Activated naive CD8-positive, alpha-beta T cell treated with anti-CD3 and anti-CD28 coated beads, Interleukin-2, amount 50 U/mL, for 24 hours (primary cell): ENCODE measurements around the gene GABRP.
"Not testable (repeated sequence)": the region's sequence is repeated elsewhere in the genome, so short reads cannot be mapped to it uniquely, and the experiment has no call there.

Experiments
- ATAC-seq: fragments of 150-1000 bp; cut with Tn5 transposase; one replicate; pipeline ENCODE4 v1.10.0; 2021
- DNase-seq: peaks from one replicate; pipeline ENCODE4 v3.0.0; 2021
- H3K27ac Mint-ChIP-seq: one replicate; pipeline ENCODE4 v1.8.0; 2021; ENCODE audit warnings: mild to moderate bottlenecking, mixed read lengths
- H3K27me3 Mint-ChIP-seq: one replicate; pipeline ENCODE4 v1.8.0; 2021; ENCODE audit warnings: mixed read lengths
- H3K36me3 Mint-ChIP-seq: one replicate; pipeline ENCODE4 v1.8.0; 2021; ENCODE audit warnings: low read depth, mixed read lengths
- H3K4me1 Mint-ChIP-seq: one replicate; pipeline ENCODE4 v1.8.0; 2021; ENCODE audit warnings: mixed read lengths
- H3K4me3 Mint-ChIP-seq: one replicate; pipeline ENCODE4 v1.8.0; 2021; ENCODE audit warnings: mild to moderate bottlenecking, moderate library complexity, mixed read lengths
- H3K9me3 Mint-ChIP-seq: one replicate; pipeline ENCODE4 v1.8.0; 2021; ENCODE audit warnings: mixed read lengths

The GABRP gene

DNA sequence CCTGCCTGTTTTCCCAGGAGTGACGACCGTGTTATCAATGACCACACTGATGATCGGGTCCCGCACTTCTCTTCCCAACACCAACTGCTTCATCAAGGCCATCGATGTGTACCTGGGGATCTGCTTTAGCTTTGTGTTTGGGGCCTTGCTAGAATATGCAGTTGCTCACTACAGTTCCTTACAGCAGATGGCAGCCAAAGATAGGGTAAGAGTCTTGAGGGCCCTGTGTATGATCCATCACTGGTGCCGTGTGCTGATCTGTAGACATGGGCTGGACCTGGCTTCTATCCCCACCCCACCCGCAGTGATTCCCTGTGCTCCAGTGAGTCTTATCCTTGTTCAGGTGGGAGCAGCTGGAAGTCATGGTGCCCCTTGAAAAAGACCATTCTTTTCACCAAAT is 26.0 kb downstream of the GABRP start:
- no peaks in the 10 kb centered on the region for H3K36me3 Mint-ChIP-seq
- H3K4me1 Mint-ChIP-seq, result no peaks in the 10 kb centered on the region
- H3K9me3 Mint-ChIP-seq, result no peaks in the 10 kb centered on the region
- peaks cover 3% of the 10 kb centered on the region for H3K27me3 Mint-ChIP-seq
- no peak overlapping the region for H3K27ac Mint-ChIP-seq
- no peak overlapping the region for H3K4me3 Mint-ChIP-seq
- ATAC-seq, result no peak
- no peak for DNase-seq

DNA sequence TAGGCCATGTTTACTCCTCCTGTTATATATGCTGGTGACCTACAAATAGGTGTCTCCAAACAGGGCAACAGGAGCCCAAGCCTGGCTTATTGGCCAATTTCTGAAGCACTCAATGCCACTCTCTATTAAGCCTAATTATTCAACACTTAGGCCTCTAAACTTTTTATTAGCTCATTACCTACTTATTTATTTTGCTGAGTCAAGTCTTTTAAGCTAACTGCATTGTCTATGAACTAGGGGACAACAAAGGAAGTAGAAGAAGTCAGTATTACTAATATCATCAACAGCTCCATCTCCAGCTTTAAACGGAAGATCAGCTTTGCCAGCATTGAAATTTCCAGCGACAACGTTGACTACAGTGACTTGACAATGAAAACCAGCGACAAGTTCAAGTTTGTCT is 28.2 kb downstream of the GABRP start:
- no peaks in the 10 kb centered on the region for H3K4me1 Mint-ChIP-seq
- H3K36me3 Mint-ChIP-seq, result no peaks in the 10 kb centered on the region
- no peak overlapping the region for H3K27ac Mint-ChIP-seq
- no peaks in the 10 kb centered on the region for H3K9me3 Mint-ChIP-seq
- DNase-seq (no peak), ATAC-seq (no peak)
- no peak overlapping the region for H3K4me3 Mint-ChIP-seq
- peaks cover 3% of the 10 kb centered on the region for H3K27me3 Mint-ChIP-seq

- no peaks in the 10 kb centered on the region for H3K9me3 Mint-ChIP-seq
- no peaks in the 10 kb centered on the region for H3K36me3 Mint-ChIP-seq
- ATAC-seq (no peak), DNase-seq (no peak)
- no peak overlapping the region for H3K27ac Mint-ChIP-seq
- H3K4me3 Mint-ChIP-seq, result no peak overlapping the region
- H3K27me3 Mint-ChIP-seq, result peaks cover 3% of the 10 kb centered on the region
- H3K4me1 Mint-ChIP-seq, result no peaks in the 10 kb centered on the region
Observed at GRCh38 chr5:170813231-170813630, 29.7 kb downstream of the GABRP start.

DNA sequence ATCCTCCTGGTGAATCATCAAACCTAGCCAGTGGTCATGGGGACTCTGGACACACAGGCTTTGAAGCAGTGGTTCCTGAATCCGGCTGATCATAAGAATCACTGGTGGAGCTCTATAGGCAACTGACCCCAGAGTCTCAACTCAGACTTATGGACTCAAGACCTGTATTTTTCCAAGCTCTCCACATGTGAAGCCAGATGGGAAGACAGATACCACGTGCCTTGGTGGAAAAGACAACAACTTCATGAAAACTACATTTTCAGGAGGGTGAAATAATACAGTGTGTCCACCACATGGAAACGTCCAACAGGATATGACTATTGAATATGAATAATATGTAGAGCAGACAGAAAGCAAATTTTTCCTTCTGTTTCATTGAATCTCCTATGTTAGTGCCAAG is 33.7 kb downstream of the GABRP start:
- H3K4me3 Mint-ChIP-seq, result no peak overlapping the region
- H3K36me3 Mint-ChIP-seq, result no peaks in the 10 kb centered on the region
- no peaks in the 10 kb centered on the region for H3K4me1 Mint-ChIP-seq
- no peak overlapping the region for H3K27ac Mint-ChIP-seq
- no peaks in the 10 kb centered on the region for H3K9me3 Mint-ChIP-seq
- no peaks in the 10 kb centered on the region for H3K27me3 Mint-ChIP-seq
- no peak for DNase-seq
- no peak for ATAC-seq

DNA sequence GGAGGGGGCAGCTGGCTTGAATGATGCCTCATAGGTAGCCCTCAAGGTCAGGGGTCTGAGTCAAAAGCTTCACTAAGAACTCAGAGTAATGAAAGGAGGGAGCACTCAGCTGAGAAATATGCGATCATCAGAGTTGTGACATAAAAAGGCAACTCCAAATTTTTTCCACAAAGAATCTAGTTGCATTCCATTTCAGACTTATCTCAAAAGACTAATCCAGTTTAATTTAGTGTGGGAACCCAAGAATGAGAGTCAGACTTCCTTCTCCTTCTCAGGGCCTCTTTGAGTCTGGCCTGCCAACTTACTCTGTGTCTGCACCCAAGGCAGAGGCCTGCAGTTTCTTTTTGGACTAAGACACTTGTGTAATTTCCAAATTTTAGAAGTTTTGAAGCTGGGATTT is 34.7 kb downstream of the GABRP start:
- no peak for DNase-seq
- no peak overlapping the region for H3K27ac Mint-ChIP-seq
- no peaks in the 10 kb centered on the region for H3K27me3 Mint-ChIP-seq
- H3K4me3 Mint-ChIP-seq, result no peak overlapping the region
- no peak for ATAC-seq
- H3K9me3 Mint-ChIP-seq, result no peaks in the 10 kb centered on the region
- H3K4me1 Mint-ChIP-seq, result no peaks in the 10 kb centered on the region
- no peaks in the 10 kb centered on the region for H3K36me3 Mint-ChIP-seq

GRCh38 chr5:170819824-170820223 is 36.3 kb downstream of the GABRP start:
- no peak overlapping the region for H3K27ac Mint-ChIP-seq
- H3K27me3 Mint-ChIP-seq, result no peaks in the 10 kb centered on the region
- no peak for ATAC-seq
- no peaks in the 10 kb centered on the region for H3K9me3 Mint-ChIP-seq
- H3K4me1 Mint-ChIP-seq, result no peaks in the 10 kb centered on the region
- no peak for DNase-seq
- H3K36me3 Mint-ChIP-seq, result no peaks in the 10 kb centered on the region
- no peak overlapping the region for H3K4me3 Mint-ChIP-seq

DNA sequence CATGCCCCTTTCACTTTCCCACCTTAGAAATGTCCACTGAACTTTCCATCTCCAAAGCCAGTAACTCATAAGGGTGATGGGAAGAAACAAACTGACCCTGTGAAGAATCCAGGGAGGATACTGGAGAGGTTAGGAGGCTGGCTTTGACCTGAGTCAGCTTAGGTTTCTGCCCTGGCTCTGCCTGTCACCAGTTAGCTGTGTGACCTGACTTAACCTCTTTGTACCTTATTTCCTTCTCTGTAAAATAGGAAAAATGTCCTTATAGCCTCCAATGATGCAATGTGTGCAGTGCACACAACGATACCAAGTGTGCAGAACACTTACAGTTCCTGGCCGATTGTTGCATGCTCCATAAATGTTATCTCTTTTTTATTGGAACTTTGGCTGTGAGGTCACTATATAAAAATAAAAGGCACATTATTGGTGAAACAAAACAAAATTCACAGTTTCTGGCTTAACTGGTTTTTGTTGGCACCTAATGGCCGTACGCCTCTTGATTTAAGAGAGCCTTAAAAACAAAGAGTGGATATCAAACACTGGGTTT is 37.8 kb downstream of the GABRP start:
- Mint-ChIP-seq H3K4me3 (no peak overlapping the region), H3K4me1 (no peaks in the 10 kb centered on the region), H3K9me3 (no peaks in the 10 kb centered on the region), H3K27ac (no peak overlapping the region), H3K36me3 (no peaks in the 10 kb centered on the region), H3K27me3 (no peaks in the 10 kb centered on the region)
- ATAC-seq (no peak), DNase-seq (no peak)

- Mint-ChIP-seq H3K4me3 (no peak overlapping the region), H3K4me1 (no peaks in the 10 kb centered on the region), H3K27me3 (peaks cover 2% of the 10 kb centered on the region), H3K27ac (no peak overlapping the region), H3K9me3 (no peaks in the 10 kb centered on the region), H3K36me3 (no peaks in the 10 kb centered on the region)
- no peak for DNase-seq
- no peak for ATAC-seq
Observed at GRCh38 chr5:170826117-170826516, 42.6 kb downstream of the GABRP start.

GRCh38 chr5:170832241-170832640 is 48.7 kb downstream of the GABRP start:
- H3K9me3 Mint-ChIP-seq, result peaks cover 14% of the 10 kb centered on the region
- no peaks in the 10 kb centered on the region for H3K36me3 Mint-ChIP-seq
- peaks cover 2% of the 10 kb centered on the region for H3K27me3 Mint-ChIP-seq
- H3K27ac Mint-ChIP-seq, result no peak overlapping the region
- no peak overlapping the region for H3K4me3 Mint-ChIP-seq
- DNase-seq (no peak), ATAC-seq (no peak)
- no peaks in the 10 kb centered on the region for H3K4me1 Mint-ChIP-seq

- ATAC-seq, H3K4me3 Mint-ChIP-seq, H3K27me3 Mint-ChIP-seq, DNase-seq, H3K36me3 Mint-ChIP-seq, H3K4me1 Mint-ChIP-seq, H3K27ac Mint-ChIP-seq: not testable (repeated sequence)
- peaks cover 14% of the 10 kb centered on the region for H3K9me3 Mint-ChIP-seq
Observed at GRCh38 chr5:170833981-170834380, 50.5 kb downstream of the GABRP start.

- H3K36me3 Mint-ChIP-seq, result no peaks in the 10 kb centered on the region
- no peak overlapping the region for H3K4me3 Mint-ChIP-seq
- DNase-seq (no peak), ATAC-seq (no peak)
- H3K4me1 Mint-ChIP-seq, result no peaks in the 10 kb centered on the region
- H3K27me3 Mint-ChIP-seq, result no peaks in the 10 kb centered on the region
- no peak overlapping the region for H3K27ac Mint-ChIP-seq
- peaks cover 14% of the 10 kb centered on the region for H3K9me3 Mint-ChIP-seq
Observed at GRCh38 chr5:170836226-170836625, 52.7 kb downstream of the GABRP start.

- Mint-ChIP-seq H3K36me3 (no peaks in the 10 kb centered on the region), H3K27ac (no peak overlapping the region), H3K9me3 (no peaks in the 10 kb centered on the region), H3K4me1 (no peaks in the 10 kb centered on the region), H3K4me3 (no peak overlapping the region), H3K27me3 (peaks cover 2% of the 10 kb centered on the region)
- DNase-seq (no peak), ATAC-seq (no peak)
Observed at GRCh38 chr5:170843870-170844269, 60.3 kb downstream of the GABRP start.

GRCh38 chr5:170844651-170845050 is 61.1 kb downstream of the GABRP start:
- Mint-ChIP-seq H3K4me1 (no peaks in the 10 kb centered on the region), H3K4me3 (no peak overlapping the region), H3K27ac (no peak overlapping the region), H3K36me3 (no peaks in the 10 kb centered on the region), H3K9me3 (no peaks in the 10 kb centered on the region), H3K27me3 (peaks cover 2% of the 10 kb centered on the region)
- DNase-seq (no peak), ATAC-seq (no peak)

DNA sequence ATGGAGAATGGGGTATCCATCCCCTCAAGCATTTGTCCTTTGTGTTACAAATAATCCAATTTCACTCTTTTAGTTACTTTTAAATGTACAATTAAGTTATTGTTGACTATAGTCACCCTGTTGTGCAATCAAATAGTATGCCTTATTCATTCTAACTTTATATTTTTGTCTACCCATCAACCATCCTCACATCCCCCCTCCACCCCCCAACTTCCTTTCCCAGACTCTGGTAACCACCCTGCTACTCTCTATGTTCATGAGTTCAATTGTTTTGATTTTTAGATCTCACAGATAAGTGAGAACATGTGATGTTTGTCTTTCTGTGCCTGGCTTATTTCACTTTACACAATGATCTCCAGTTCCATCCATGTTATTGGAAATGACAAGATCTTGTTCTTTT is 62.9 kb downstream of the GABRP start:
- no peak for ATAC-seq
- Mint-ChIP-seq H3K27me3 (peaks cover 2% of the 10 kb centered on the region), H3K36me3 (no peaks in the 10 kb centered on the region), H3K4me3 (no peak overlapping the region), H3K4me1 (no peaks in the 10 kb centered on the region), H3K27ac (no peak overlapping the region), H3K9me3 (no peaks in the 10 kb centered on the region)
- no peak for DNase-seq

- Mint-ChIP-seq H3K4me3 (no peak overlapping the region), H3K4me1 (no peaks in the 10 kb centered on the region), H3K27ac (no peak overlapping the region), H3K9me3 (no peaks in the 10 kb centered on the region), H3K36me3 (no peaks in the 10 kb centered on the region), H3K27me3 (peaks cover 2% of the 10 kb centered on the region)
- DNase-seq (no peak), ATAC-seq (no peak)
Observed at GRCh38 chr5:170846846-170847245, 63.3 kb downstream of the GABRP start.

DNA sequence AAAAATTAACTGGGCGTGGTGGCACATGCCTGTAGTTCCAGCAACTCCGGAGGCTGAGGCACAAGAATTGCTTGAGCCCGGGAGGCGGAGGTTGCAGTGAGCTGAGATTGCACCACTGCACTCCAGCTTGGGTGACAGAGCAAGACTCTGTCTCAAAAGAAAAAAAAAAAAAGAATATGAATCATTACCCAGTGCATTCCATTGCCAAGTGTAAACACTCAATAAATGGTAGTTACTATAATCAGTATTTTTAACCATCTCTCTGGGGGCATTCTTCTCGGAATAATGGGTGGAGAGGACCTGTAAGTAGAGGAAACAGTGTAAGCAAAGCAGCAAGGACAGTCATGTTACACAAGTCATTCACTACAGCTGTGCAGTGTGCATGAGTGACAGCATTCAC is 64.5 kb downstream of the GABRP start:
- ATAC-seq, result no peak
- H3K9me3 Mint-ChIP-seq, result no peaks in the 10 kb centered on the region
- H3K4me1 Mint-ChIP-seq, result no peaks in the 10 kb centered on the region
- DNase-seq, result no peak
- H3K27ac Mint-ChIP-seq, result no peak overlapping the region
- H3K27me3 Mint-ChIP-seq, result peaks cover 2% of the 10 kb centered on the region
- H3K36me3 Mint-ChIP-seq, result no peaks in the 10 kb centered on the region
- H3K4me3 Mint-ChIP-seq, result no peak overlapping the region
